HUES6 (cell line): ENCODE data around the gene PANK2.
"Not testable (repeated sequence)": the region's sequence is repeated elsewhere in the genome, so short reads cannot be mapped to it uniquely, and the experiment has no call there.

Source experiments
- H3K27ac ChIP-seq: 2 replicates; pipeline ENCODE4 v1.7.0; 2013; ENCODE audit warnings: low read depth, mild to moderate bottlenecking, low read length, inconsistent platforms
- H3K27me3 ChIP-seq: 2 replicates; pipeline ENCODE4 v1.6.1; 2013; ENCODE audit warnings: low read length; ENCODE audit not compliant: control insufficient read depth, insufficient read depth
- H3K36me3 ChIP-seq: 2 replicates; pipeline ENCODE4 v1.6.1; 2013; ENCODE audit warnings: low read length; ENCODE audit not compliant: control insufficient read depth, insufficient read depth
- H3K4me1 ChIP-seq: 2 replicates; pipeline ENCODE4 v1.6.1; 2013; ENCODE audit warnings: low read length; ENCODE audit not compliant: control insufficient read depth, insufficient read depth
- H3K4me3 ChIP-seq: 2 replicates; pipeline ENCODE4 v1.5.1; 2013; ENCODE audit warnings: low read depth, low read length
- H3K9ac ChIP-seq: one replicate; pipeline ENCODE4 v1.6.1; 2013; ENCODE audit warnings: mild to moderate bottlenecking, low read length
- H3K9me3 ChIP-seq: 2 replicates; pipeline ENCODE4 v1.6.1; 2013; ENCODE audit warnings: low read depth, low read length; ENCODE audit not compliant: control insufficient read depth, insufficient read depth

Gene PANK2

DNA sequence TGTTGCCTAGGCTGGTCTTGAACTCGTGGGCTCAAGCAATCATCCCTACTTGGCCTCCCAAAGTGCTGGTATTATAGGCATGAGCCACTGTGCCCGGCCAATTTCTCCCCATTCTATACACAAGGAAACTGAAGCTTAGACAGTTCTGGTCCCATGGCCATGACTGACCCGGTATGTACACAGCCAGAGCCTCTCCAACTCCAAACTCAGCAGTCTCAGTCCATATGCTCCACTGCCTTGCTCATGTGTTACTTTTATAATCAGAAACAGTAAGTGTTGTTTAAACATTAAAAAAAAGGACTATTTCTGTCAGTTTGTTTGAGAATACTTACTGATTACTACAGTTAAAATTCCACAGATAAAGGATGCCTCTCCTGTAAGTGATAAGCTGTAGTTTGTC, 75.5 kb downstream of the PANK2 start:
- no peak overlapping the region for H3K9ac ChIP-seq
- no peaks in the 10 kb centered on the region for H3K9me3 ChIP-seq
- no peak overlapping the region for H3K4me3 ChIP-seq
- peaks cover 4% of the 10 kb centered on the region; the same call in 1 of the 2 replicates for H3K4me1 ChIP-seq
- peaks cover 6% of the 10 kb centered on the region; the same call in 1 of the 2 replicates for H3K36me3 ChIP-seq
- no peaks in the 10 kb centered on the region for H3K27me3 ChIP-seq
- no peak overlapping the region for H3K27ac ChIP-seq

DNA sequence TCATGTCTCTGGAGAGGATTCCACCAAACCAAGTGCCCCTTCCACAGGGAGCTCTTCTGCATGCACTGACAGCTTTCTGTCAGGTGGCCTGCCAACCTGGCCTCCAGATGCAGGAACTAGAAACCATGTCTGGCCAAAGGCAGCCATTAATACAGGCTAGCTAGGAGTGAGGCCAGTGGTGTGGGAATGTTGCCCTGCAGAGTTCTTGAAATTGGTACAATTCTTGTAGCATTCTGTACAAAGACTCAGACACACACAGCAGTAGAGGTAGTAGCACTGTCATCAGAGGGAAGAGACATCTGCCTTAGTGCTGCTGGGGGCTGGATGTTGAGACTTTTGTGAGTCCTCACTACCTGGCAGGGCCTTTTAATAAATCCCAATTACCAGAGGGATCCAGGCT, 77.4 kb downstream of the PANK2 start:
- Histone ChIP-seq H3K9me3 (no peaks in the 10 kb centered on the region), H3K27ac (no peak overlapping the region), H3K4me1 (peaks cover 4% of the 10 kb centered on the region; the same call in 1 of the 2 replicates), H3K36me3 (peaks cover 6% of the 10 kb centered on the region; the same call in 1 of the 2 replicates), H3K4me3 (no peak overlapping the region), H3K9ac (no peak overlapping the region), H3K27me3 (no peaks in the 10 kb centered on the region)

DNA sequence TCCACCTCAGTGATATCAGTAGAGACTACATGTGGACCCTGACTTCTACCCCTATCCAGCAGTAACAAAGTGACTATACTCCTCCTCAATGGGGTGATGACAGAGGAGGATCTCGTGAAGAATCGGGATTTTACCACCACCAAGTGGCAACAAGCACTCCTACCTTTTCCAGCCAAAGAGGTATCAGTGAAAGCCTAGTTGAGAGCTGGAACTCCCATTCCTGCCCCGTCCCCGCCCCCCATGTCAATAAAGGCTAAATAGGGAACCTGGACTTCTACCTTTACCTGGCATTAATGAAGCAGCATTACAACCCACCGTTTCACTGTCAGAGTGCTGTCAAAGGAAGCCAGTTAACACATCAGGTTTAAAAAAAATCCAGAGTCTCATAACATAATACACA, 80.8 kb downstream of the PANK2 start:
- Histone ChIP-seq H3K36me3 (peaks cover 6% of the 10 kb centered on the region; the same call in 1 of the 2 replicates), H3K9ac (no peak overlapping the region), H3K4me1 (peaks cover 7% of the 10 kb centered on the region; the same call in 1 of the 2 replicates)

DNA sequence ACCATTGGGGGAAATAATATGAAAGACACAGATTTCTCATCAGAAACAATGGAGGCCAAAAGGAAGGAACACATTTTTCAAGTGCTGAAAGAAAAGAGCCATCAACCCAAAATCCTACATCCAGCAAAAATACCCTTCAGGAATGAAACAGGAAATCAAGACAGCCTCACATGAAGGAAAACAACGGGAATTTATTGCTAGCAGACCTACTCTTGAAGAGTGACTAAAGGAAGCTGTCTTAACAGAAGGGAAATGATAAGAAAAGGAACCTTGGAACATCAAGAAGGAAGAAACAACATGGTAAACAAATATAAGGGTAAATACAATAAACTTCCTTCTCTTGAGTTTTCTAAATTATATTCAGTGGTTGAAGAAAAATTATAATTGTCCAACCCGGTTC, 82.0 kb downstream of the PANK2 start:
- H3K27ac ChIP-seq, result no peak overlapping the region
- no peaks in the 10 kb centered on the region for H3K9me3 ChIP-seq
- H3K27me3 ChIP-seq, result no peaks in the 10 kb centered on the region
- H3K4me1 ChIP-seq, result peaks cover 7% of the 10 kb centered on the region; the same call in 1 of the 2 replicates
- no peak overlapping the region for H3K4me3 ChIP-seq
- H3K36me3 ChIP-seq, result peaks cover 6% of the 10 kb centered on the region; the same call in 1 of the 2 replicates
- H3K9ac ChIP-seq, result no peak overlapping the region

More for the DNA sequence above, 80.8 kb downstream of the PANK2 start:
- Histone ChIP-seq H3K27me3 (no peaks in the 10 kb centered on the region), H3K4me3 (no peak overlapping the region), H3K9me3 (no peaks in the 10 kb centered on the region), H3K27ac (no peak overlapping the region)

DNA sequence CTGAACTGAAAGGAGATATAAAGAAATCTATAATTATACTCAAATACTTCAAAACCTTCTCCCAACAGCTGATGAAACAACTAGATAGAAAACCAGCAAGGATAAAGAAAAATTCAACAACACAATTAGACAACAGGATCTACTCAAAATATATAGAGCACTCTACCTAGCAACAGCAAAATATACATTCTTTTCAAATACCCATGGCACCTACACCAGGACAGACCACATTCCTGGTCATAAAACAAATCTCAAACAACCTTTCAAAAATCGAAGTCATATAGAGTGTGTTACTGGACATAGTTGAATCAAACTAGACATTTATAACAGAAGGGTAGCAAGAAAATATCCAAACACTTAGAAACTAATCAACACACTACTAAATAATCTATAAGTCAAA, 83.0 kb downstream of the PANK2 start:
- no peak overlapping the region for H3K4me3 ChIP-seq
- H3K27me3 ChIP-seq, result no peaks in the 10 kb centered on the region
- H3K9ac ChIP-seq, result no peak overlapping the region
- peaks cover 4% of the 10 kb centered on the region; the same call in 1 of the 2 replicates for H3K36me3 ChIP-seq
- no peaks in the 10 kb centered on the region for H3K9me3 ChIP-seq
- peaks cover 7% of the 10 kb centered on the region; the same call in 1 of the 2 replicates for H3K4me1 ChIP-seq
- no peak overlapping the region for H3K27ac ChIP-seq

DNA sequence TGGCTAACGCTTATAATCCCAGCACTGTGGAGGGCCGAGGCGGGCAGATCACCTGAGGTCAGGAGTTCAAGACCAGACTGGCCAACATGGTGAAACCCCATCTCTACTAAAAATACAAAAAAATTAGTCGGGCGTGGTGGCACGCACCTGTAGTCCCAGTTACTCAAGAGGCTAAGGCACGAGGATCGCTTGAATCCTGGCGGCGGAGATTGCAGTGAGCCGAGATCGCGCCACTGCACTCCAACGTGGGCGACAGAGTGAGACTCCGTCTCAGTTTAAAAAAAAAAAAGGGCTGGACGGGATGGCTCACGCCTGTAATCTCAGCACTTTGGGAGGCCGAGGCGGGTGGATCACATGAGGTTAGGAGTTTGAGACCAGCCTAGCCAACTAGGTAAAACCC, 83.4 kb downstream of the PANK2 start:
- not testable (repeated sequence) for H3K9ac ChIP-seq, H3K4me1 ChIP-seq, H3K9me3 ChIP-seq, H3K36me3 ChIP-seq, H3K4me3 ChIP-seq, H3K27ac ChIP-seq, H3K27me3 ChIP-seq

DNA sequence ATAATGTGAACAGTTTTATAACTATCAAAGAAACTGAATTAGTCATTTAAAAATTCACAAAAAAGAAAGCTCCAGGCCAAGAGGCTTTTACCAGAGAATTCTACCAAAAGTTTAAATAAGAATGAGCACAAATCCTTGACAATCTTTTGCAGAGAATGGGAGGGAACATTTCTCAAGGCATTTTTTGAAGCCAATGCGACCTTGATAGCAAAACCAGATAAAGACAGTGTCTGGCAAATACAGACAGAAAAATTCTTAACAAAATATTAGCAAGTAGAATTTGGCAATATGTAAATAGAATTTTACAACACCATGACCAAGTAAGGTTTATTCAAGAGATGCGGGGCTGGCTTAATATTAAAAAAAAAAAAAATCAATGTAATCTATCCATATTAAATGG, 84.5 kb downstream of the PANK2 start:
- H3K36me3 ChIP-seq, result no peaks in the 10 kb centered on the region
- no peaks in the 10 kb centered on the region for H3K27me3 ChIP-seq
- peaks cover 7% of the 10 kb centered on the region; the same call in 1 of the 2 replicates for H3K4me1 ChIP-seq
- H3K9ac ChIP-seq, result no peak overlapping the region
- H3K4me3 ChIP-seq, result no peak overlapping the region
- H3K9me3 ChIP-seq, result no peaks in the 10 kb centered on the region
- no peak overlapping the region for H3K27ac ChIP-seq

DNA sequence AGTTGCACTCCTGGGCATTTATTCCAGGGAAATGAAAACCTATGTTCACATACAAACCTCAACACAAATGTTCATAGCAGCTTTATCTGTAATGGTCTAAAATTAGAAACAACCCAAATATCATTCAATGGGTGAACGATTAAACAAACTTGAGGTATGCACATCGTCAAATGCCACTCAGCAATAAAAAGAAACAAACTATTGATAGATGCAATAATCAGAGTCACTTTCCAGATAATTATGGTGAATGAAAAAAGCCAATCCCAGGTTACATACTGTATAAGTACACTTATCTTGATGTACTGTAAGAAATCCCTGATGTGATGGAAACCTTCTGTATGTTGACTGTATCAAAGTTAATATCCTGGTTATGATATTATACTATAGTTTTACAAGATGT, 87.3 kb downstream of the PANK2 start:
- Histone ChIP-seq H3K27me3 (no peaks in the 10 kb centered on the region), H3K4me1 (peaks cover 6% of the 10 kb centered on the region; the same call in 1 of the 2 replicates), H3K36me3 (no peaks in the 10 kb centered on the region), H3K27ac (no peak overlapping the region), H3K9me3 (no peaks in the 10 kb centered on the region), H3K4me3 (no peak overlapping the region), H3K9ac (no peak overlapping the region)
